ENCODE results near the gene EEF1AKMT1. TPM values are rescaled to one million over a fixed set of nuclear protein-coding genes. Genes with fewer than 3 reads are reported as not detected.

Gene EEF1AKMT1
- total and polyA plus RNA-seq, 2 experiments from 2014 or later = 3.2 to 7.6 TPM

DNA sequence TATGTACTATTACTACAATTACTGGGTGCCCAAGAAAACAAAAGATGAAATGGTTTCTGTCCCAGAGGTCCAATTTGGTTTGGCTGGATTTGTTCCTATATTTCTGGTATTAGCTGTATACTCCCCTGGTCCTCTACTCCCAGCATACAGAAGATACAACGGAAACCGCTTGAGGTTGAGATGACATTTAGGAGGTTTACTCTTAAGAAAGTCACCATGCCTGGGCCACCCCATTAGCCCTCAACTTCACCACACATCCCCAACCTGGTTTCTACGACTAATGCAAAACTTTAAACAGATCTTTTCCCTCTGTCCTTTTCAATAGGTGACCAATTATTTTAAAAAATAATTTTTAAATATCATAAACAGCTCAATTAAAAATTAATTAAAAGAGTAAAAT lies 46.0 kb upstream of the EEF1AKMT1 start:
- Histone ChIP-seq H3K4me3 (no peak overlapping the region), H3K27me3 (ENCODE audit: insufficient read depth) (no peaks in the 10 kb centered on the region), H3K4me1 (ENCODE audit: insufficient read depth) (peaks cover 3% of the 10 kb centered on the region), H3K79me2 (replicated peaks; ENCODE audit: insufficient read depth) (peaks cover 11% of the 10 kb centered on the region), H3K36me3 (ENCODE audit: insufficient read depth) (no peaks in the 10 kb centered on the region), H3K27ac (ENCODE audit: low read depth) (no peak overlapping the region), H2AFZ (no peak overlapping the region), H3K4me2 (no peak overlapping the region), H3F3A (replicated peaks; ENCODE audit: low read depth) (no peaks in the 10 kb centered on the region), H3K9me2 (ENCODE audit: insufficient read depth) (no peaks in the 10 kb centered on the region), H4K20me1 (replicated peaks; ENCODE audit: insufficient read depth) (peaks cover 7% of the 10 kb centered on the region; the same call in 1 of the 2 replicates)
- peaks cover 3% of the 10 kb centered on the region for H3K4me1 Mint-ChIP-seq
- no peak for ATAC-seq
- H3K9me3 Mint-ChIP-seq = no peaks in the 10 kb centered on the region
- DNase-seq (ENCODE audit: low spot score) = no peak
- H3K36me3 Mint-ChIP-seq (ENCODE audit: low read depth) = peaks cover 4% of the 10 kb centered on the region; the same call in 2 of the 3 replicates
- no peak overlapping the region for H3K4me3 Mint-ChIP-seq
- H3K27me3 Mint-ChIP-seq (ENCODE audit: insufficient read depth, low read depth, poor library complexity) = no peaks in the 10 kb centered on the region
- TF ChIP-seq STAT1 (IDR thresholded peaks at IDR 0.05; ENCODE audit: unreplicated experiment) = no peak
- no peak for TF ChIP-seq ZNF114 (CRISPR knock-in tag; IDR thresholded peaks at IDR 0.05)
- no peak for TF ChIP-seq ZNF331 (CRISPR knock-in tag; IDR thresholded peaks at IDR 0.05; ENCODE audit: low read depth)
- TF ChIP-seq, protein P1, sequence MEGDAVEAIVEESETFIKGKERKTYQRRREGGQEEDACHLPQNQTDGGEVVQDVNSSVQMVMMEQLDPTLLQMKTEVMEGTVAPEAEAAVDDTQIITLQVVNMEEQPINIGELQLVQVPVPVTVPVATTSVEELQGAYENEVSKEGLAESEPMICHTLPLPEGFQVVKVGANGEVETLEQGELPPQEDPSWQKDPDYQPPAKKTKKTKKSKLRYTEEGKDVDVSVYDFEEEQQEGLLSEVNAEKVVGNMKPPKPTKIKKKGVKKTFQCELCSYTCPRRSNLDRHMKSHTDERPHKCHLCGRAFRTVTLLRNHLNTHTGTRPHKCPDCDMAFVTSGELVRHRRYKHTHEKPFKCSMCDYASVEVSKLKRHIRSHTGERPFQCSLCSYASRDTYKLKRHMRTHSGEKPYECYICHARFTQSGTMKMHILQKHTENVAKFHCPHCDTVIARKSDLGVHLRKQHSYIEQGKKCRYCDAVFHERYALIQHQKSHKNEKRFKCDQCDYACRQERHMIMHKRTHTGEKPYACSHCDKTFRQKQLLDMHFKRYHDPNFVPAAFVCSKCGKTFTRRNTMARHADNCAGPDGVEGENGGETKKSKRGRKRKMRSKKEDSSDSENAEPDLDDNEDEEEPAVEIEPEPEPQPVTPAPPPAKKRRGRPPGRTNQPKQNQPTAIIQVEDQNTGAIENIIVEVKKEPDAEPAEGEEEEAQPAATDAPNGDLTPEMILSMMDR (conservative IDR thresholded peaks at IDR 0.05; ENCODE audit: low read depth in 2 of 2) = no peak
- no peak for TF ChIP-seq REST (IDR thresholded peaks at IDR 0.05; ENCODE audit: unreplicated experiment)
- TF ChIP-seq JUNB (IDR thresholded peaks at IDR 0.05; ENCODE audit: unreplicated experiment) = no peak
- TF ChIP-seq POLR2AphosphoS5 (IDR thresholded peaks at IDR 0.05; ENCODE audit: low read depth) = no peak
- no peak for TF ChIP-seq CREB1 (CRISPR knock-in tag; IDR thresholded peaks at IDR 0.05; ENCODE audit: low read depth)
- TF ChIP-seq, protein P2, sequence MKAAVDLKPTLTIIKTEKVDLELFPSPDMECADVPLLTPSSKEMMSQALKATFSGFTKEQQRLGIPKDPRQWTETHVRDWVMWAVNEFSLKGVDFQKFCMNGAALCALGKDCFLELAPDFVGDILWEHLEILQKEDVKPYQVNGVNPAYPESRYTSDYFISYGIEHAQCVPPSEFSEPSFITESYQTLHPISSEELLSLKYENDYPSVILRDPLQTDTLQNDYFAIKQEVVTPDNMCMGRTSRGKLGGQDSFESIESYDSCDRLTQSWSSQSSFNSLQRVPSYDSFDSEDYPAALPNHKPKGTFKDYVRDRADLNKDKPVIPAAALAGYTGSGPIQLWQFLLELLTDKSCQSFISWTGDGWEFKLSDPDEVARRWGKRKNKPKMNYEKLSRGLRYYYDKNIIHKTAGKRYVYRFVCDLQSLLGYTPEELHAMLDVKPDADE (IDR thresholded peaks at IDR 0.05) = no peak
- TF ChIP-seq NANOG (IDR thresholded peaks at IDR 0.05; ENCODE audit: borderline replicate concordance) = no peak
- TF ChIP-seq, protein P3, sequence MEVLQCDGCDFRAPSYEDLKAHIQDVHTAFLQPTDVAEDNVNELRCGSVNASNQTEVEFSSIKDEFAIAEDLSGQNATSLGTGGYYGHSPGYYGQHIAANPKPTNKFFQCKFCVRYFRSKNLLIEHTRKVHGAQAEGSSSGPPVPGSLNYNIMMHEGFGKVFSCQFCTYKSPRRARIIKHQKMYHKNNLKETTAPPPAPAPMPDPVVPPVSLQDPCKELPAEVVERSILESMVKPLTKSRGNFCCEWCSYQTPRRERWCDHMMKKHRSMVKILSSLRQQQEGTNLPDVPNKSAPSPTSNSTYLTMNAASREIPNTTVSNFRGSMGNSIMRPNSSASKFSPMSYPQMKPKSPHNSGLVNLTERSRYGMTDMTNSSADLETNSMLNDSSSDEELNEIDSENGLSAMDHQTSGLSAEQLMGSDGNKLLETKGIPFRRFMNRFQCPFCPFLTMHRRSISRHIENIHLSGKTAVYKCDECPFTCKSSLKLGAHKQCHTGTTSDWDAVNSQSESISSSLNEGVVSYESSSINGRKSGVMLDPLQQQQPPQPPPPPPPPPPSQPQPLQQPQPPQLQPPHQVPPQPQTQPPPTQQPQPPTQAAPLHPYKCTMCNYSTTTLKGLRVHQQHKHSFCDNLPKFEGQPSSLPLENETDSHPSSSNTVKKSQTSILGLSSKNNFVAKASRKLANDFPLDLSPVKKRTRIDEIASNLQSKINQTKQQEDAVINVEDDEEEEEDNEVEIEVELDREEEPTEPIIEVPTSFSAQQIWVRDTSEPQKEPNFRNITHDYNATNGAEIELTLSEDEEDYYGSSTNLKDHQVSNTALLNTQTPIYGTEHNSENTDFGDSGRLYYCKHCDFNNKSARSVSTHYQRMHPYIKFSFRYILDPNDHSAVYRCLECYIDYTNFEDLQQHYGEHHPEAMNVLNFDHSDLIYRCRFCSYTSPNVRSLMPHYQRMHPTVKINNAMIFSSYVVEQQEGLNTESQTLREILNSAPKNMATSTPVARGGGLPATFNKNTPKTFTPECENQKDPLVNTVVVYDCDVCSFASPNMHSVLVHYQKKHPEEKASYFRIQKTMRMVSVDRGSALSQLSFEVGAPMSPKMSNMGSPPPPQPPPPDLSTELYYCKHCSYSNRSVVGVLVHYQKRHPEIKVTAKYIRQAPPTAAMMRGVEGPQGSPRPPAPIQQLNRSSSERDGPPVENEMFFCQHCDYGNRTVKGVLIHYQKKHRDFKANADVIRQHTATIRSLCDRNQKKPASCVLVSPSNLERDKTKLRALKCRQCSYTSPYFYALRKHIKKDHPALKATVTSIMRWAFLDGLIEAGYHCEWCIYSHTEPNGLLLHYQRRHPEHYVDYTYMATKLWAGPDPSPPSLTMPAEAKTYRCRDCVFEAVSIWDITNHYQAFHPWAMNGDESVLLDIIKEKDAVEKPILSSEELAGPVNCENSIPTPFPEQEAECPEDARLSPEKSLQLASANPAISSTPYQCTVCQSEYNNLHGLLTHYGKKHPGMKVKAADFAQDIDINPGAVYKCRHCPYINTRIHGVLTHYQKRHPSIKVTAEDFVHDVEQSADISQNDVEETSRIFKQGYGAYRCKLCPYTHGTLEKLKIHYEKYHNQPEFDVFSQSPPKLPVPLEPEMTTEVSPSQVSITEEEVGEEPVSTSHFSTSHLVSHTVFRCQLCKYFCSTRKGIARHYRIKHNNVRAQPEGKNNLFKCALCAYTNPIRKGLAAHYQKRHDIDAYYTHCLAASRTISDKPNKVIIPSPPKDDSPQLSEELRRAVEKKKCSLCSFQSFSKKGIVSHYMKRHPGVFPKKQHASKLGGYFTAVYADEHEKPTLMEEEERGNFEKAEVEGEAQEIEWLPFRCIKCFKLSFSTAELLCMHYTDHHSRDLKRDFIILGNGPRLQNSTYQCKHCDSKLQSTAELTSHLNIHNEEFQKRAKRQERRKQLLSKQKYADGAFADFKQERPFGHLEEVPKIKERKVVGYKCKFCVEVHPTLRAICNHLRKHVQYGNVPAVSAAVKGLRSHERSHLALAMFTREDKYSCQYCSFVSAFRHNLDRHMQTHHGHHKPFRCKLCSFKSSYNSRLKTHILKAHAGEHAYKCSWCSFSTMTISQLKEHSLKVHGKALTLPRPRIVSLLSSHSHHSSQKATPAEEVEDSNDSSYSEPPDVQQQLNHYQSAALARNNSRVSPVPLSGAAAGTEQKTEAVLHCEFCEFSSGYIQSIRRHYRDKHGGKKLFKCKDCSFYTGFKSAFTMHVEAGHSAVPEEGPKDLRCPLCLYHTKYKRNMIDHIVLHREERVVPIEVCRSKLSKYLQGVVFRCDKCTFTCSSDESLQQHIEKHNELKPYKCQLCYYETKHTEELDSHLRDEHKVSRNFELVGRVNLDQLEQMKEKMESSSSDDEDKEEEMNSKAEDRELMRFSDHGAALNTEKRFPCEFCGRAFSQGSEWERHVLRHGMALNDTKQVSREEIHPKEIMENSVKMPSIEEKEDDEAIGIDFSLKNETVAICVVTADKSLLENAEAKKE (CRISPR knock-in tag; IDR thresholded peaks at IDR 0.05) = no peak
- no peak for TF ChIP-seq EZH2 (IDR thresholded peaks at IDR 0.05; ENCODE audit: low read depth, unreplicated experiment)
- no peak for TF ChIP-seq EZH2phosphoT487 (IDR thresholded peaks at IDR 0.05; ENCODE audit: unreplicated experiment)
- no peak overlapping the region for H3K27ac Mint-ChIP-seq

Data from GM23338 (cell line).